AG09309 (cell line): ENCODE measurements around the gene NEUROD2.
A peak's percentile ranks its signal among the peaks of the same experiment; 100 is the strongest.

Experiments
- DNase-seq: peaks from one replicate; pipeline ENCODE4 v3.0.0-alpha.2; 2010; ENCODE audit warnings: low read depth
- H3K4me3 ChIP-seq: 2 replicates; pipeline ENCODE4 v1.5.1; 2011; ENCODE audit warnings: mild to moderate bottlenecking, low read depth, low read length, moderate library complexity; ENCODE audit not compliant: control insufficient read depth
- TF ChIP-seq, protein P1 (sequence below): IDR thresholded peaks from 2 replicates; pipeline ENCODE4 v1.5.1; 2011; ENCODE audit warnings: mild to moderate bottlenecking, low read depth, low read length, inconsistent platforms; ENCODE audit not compliant: insufficient read depth, control insufficient read depth; ENCODE audit errors: missing control alignments

The NEUROD2 gene

DNA sequence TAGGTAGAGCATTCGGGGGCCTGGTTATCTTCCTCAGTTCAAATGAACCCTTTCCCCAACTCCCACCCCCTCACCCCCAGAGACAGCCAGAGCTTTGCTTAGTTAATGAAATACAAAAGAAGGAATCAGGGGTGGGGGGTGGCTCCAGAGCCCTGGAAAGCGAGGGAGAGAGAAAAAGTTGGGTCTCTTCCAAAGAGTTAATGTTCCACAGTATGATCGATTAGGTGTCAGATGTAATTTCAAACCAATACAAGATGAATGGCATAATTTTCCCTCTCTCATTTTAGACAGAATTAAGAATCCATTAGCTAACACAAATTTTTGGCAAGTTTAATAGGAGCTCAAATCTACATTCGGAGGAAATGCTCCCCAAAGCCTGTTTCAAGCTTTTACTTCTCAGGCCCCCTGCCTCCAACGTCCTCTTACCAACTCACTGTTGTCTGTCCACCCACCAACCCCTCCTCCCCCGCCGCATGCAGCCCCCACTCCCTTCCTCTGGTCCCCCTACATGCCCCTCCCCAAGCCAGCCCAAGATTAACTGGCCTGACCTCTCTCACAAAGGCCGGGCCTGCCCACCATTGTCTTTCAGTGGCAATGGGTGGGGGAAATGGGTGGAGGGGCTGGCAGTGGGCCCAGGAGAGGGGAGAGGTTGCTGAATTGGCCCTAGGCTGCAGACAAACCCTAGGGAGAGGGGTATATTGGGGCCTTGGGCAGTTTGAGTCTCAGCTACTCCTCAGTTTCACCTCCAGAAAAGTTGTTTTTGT, 28.2 kb downstream of the NEUROD2 start:
- H3K4me3 ChIP-seq: no peak overlapping the region
- TF ChIP-seq, protein P1, sequence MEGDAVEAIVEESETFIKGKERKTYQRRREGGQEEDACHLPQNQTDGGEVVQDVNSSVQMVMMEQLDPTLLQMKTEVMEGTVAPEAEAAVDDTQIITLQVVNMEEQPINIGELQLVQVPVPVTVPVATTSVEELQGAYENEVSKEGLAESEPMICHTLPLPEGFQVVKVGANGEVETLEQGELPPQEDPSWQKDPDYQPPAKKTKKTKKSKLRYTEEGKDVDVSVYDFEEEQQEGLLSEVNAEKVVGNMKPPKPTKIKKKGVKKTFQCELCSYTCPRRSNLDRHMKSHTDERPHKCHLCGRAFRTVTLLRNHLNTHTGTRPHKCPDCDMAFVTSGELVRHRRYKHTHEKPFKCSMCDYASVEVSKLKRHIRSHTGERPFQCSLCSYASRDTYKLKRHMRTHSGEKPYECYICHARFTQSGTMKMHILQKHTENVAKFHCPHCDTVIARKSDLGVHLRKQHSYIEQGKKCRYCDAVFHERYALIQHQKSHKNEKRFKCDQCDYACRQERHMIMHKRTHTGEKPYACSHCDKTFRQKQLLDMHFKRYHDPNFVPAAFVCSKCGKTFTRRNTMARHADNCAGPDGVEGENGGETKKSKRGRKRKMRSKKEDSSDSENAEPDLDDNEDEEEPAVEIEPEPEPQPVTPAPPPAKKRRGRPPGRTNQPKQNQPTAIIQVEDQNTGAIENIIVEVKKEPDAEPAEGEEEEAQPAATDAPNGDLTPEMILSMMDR: no peak
- DNase-seq: no peak

DNA sequence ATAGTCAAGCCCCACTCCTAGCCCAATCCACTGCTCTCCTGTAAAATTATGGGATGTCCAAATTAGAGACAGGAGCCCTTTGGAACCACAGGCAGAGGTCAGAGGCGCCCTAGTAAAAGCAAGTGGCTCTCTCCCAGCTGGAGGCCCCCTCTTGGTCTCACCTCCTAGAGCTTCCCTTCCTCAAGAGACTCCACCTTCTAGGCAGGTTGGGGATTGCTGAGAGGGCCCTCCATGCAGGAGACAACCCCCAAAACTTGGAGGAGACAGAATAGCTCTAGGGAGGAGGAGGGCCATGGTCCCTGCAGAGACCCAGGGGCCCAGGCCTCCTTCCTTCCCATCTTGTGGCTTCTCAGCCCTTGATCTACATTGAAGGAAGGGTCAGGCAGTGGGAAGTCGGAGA, 29.4 kb downstream of the NEUROD2 start:
- no peak for DNase-seq
- H3K4me3 ChIP-seq: no peak overlapping the region
- TF ChIP-seq, protein P1: no peak

DNA sequence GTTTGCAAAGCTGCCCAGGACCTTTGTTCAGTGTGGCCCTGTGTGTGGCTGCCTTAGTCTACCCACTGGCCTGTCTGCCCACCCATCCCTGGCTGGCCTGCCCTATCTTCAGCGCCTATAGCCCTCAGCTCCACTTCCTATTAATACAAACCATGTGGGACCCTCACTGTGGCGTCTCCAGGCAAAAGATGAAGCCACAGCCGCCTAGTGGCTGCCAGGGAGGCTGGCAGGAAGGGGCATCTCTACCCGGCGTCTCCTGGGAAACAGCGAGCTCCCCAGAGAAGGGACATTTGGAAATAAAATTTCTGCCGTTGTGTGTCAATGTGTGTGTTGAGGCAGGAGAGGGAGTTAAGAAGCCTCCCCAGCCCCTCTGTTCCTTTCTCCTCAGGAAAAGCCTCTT, 31.5 kb downstream of the NEUROD2 start:
- no peak for DNase-seq
- H3K4me3 ChIP-seq: no peak overlapping the region
- TF ChIP-seq, protein P1: peak; percentile 69

DNA sequence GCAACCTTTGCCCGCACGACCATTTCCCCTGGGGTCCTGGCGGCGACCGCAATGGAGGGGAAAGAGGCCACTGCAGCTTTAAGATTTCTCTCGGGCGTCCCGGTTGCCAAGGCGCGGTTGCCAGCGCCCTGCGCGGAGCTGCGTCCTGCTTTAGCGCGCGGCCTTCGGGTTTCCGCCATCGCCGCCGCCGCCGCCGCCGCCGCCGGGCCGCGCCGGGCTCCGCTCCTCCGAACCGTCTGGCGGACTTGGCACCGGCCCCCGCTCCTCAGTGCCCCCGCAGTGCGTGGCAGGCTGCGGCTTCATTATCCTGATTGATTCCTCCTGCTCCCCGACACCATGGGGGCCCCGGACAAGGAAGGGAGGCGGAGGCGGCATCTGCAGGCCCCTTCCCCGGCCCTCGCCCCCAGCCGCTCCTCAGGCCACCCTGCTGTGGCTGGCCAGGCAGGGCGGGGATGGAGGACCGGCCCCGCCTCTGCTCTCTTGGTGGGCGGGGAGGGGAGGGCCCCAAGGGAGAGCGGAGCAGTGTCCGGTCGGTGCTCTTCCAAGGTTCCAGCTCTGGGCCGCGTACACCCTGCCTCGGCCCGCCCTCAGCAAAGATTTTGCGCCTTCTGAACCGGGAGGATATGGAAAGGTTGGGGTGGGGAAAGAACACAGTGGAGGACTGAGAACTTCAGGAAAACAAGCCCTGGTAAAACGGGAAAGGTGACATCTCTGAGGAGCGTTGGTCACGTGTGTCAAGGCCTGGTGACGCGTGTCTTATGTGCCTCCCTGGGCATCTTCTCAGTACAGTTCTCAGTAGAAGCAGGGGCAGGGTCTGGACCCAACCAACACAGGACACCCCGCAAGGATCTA, 34.0 kb downstream of the NEUROD2 start:
- DNase-seq: no peak
- H3K4me3 ChIP-seq: peak overlapping the region; percentile 63
- TF ChIP-seq, protein P1: no peak

DNA sequence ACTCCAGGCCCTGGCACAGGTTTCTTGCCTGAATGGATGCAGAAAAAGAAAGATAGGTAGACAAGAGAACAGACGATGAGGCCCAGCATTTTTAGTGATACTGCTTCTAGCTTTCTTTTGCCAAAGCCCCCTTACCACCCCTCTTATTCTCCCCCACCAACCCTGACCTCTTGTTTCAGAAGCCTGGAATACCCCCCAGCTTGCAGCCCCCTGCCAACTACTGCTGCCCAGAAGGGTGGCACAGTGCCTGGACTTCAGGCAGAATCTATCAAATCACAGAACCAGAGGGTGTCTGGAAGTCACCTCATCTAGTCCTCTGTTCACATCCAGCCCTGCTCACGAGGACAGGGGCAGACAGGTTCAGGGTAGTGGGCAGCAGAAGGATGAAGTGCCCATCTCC, 35.6 kb downstream of the NEUROD2 start:
- H3K4me3 ChIP-seq: no peak overlapping the region
- DNase-seq: no peak
- TF ChIP-seq, protein P1: no peak

DNA sequence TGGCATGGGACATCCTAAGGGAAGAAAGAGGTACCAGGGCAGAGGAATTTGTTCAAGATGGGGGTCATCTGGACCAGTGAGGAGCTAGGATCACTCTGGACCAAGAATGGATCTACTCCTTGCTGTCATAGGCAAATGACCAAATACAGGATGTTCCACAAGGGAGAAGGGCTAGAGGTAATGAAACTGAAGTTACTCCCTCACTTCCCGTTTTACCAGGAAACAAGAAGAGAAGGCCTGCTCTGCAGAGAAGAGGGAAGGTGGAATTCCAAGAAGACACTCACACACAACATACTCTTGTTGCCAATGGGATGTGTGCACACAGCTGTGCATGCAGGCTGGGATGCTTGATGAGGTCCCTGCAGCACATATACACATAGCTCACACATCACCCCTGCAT, 38.6 kb downstream of the NEUROD2 start:
- H3K4me3 ChIP-seq: no peak overlapping the region
- DNase-seq: no peak
- TF ChIP-seq, protein P1: no peak
